Activated effector memory CD4-positive, alpha-beta T cell treated with anti-CD3 and anti-CD28 coated beads, Interleukin-2, amount 50 U/mL, for 16 hours (primary cell): ENCODE data around the gene SF3A2.
A peak's percentile ranks its signal among the peaks of the same experiment; 100 is the strongest.

Experiments
- DNase-seq: peaks from one replicate; pipeline ENCODE4 v3.0.0-alpha.2; 2020

Gene SF3A2

GRCh38 chr19:2255112-2255845, 18.7 kb downstream of the SF3A2 start:
- DNase-seq = no peak

GRCh38 chr19:2255982-2256685, 19.5 kb downstream of the SF3A2 start, which contains the start of gene JSRP1:
TSS of gene JSRP1 (minus strand) at chr19:2256417. CDS start at chr19:2255314, 1,103 bp downstream.
- DNase-seq = no peak

- no peak for DNase-seq
Observed at GRCh38 chr19:2259336-2259735, 22.7 kb downstream of the SF3A2 start.

- DNase-seq = no peak
Observed at GRCh38 chr19:2260341-2260805, 23.7 kb downstream of the SF3A2 start.

- DNase-seq = peak; percentile 85
Observed at GRCh38 chr19:2261438-2262172, 25.0 kb downstream of the SF3A2 start.

- no peak for DNase-seq
Observed at GRCh38 chr19:2266183-2266993, 29.8 kb downstream of the SF3A2 start.

- no peak for DNase-seq
Observed at GRCh38 chr19:2268480-2268830, 31.8 kb downstream of the SF3A2 start.

GRCh38 chr19:2268861-2269243, 32.2 kb downstream of the SF3A2 start:
- DNase-seq = no peak

- peak; percentile 100 for DNase-seq
Observed at GRCh38 chr19:2269244-2270156, 32.9 kb downstream of the SF3A2 start.

GRCh38 chr19:2270157-2270422, 33.5 kb downstream of the SF3A2 start:
- DNase-seq = peak; percentile 81

GRCh38 chr19:2270423-2271233, 34.0 kb downstream of the SF3A2 start:
- DNase-seq = peak; percentile 91

GRCh38 chr19:2271234-2272103, 34.8 kb downstream of the SF3A2 start:
- peak; percentile 74 for DNase-seq

- DNase-seq = peak; percentile 91
Observed at GRCh38 chr19:2273356-2274184, 36.9 kb downstream of the SF3A2 start.

- no peak for DNase-seq
Observed at GRCh38 chr19:2274185-2274711, 37.6 kb downstream of the SF3A2 start.

- no peak for DNase-seq
Observed at GRCh38 chr19:2274931-2275535, 38.4 kb downstream of the SF3A2 start.

- no peak for DNase-seq
Observed at GRCh38 chr19:2275588-2276428, 39.2 kb downstream of the SF3A2 start.

- DNase-seq = no peak
Observed at GRCh38 chr19:2276429-2276986, 39.9 kb downstream of the SF3A2 start.
